T-helper 22 cell (primary cell): ENCODE results near the gene NAT9.

ENCODE experiments used
- DNase-seq: peaks from one replicate; pipeline ENCODE4 v3.0.0-alpha.2; 2020; ENCODE audit warnings: low read depth

NAT9 gene

DNA sequence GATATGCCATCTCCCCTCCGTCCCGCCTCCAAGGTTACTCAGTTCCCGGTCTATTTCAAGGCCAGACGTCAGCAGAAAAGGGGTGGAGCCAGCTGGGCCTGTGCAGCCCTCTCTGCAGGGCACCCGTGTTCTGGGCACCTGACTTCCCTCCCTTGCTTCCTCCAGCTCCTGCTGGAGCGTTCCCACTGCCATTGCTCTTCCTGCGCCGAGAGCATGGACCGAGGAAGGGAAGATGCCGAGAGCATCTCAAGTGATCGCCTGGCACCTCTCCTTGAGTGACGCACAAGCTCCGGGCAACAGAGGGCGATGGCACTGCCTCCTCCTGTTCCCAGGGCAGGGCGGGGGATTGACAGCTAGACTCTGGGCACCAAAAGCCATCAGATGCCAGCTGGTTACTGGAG is 29.4 kb upstream of the NAT9 start:
- DNase-seq: no peak

DNA sequence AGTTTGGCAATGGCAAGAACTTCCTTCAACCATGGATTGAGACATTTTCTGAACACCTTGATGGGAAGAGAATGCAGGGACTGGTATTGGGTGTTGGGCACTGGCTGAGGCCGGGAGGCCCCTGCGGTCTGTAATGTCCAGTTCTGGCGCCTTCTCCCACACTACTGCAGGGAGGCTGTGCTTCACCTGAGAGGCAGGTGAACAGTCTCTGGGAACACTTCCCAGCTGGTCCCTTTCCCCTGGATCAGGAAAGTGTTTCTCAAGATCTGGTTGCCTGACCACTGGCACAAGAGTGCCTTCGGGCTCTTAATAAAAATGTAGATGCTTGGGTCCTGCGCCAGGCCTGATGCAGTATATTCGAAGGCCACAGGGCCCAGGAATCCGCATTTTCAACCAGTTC is 28.5 kb upstream of the NAT9 start:
- DNase-seq: no peak

- no peak for DNase-seq
Observed at GRCh38 chr17:74803971-74804370, 27.8 kb upstream of the NAT9 start.

- no peak for DNase-seq
Observed at GRCh38 chr17:74803388-74803930, 27.3 kb upstream of the NAT9 start.

- DNase-seq: no peak
Observed at GRCh38 chr17:74801896-74802295, 25.8 kb upstream of the NAT9 start.

- no peak for DNase-seq
Observed at GRCh38 chr17:74800531-74800930, 24.4 kb upstream of the NAT9 start.

DNA sequence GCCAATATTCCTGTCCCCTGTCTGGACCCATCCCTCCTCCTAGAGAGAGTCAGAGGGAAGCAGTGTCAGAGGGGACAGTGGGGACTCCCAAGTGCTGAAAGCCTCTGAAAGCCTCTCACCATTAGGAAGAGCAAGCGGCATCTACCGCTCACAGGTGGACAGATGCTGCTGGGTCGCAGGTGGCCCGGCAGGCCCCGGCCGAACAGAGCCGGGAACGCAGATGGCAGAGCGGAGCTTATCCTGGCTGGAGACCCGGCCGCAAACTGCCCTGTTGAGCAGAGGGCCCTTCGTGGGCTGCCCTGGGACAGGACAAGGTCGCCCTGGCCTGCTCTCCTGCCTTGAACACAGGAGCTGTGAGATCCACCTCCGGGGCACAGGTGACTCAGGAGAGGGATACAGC is 23.0 kb upstream of the NAT9 start:
- no peak for DNase-seq

- DNase-seq: no peak
Observed at GRCh38 chr17:74798239-74798707, 22.1 kb upstream of the NAT9 start.

DNA sequence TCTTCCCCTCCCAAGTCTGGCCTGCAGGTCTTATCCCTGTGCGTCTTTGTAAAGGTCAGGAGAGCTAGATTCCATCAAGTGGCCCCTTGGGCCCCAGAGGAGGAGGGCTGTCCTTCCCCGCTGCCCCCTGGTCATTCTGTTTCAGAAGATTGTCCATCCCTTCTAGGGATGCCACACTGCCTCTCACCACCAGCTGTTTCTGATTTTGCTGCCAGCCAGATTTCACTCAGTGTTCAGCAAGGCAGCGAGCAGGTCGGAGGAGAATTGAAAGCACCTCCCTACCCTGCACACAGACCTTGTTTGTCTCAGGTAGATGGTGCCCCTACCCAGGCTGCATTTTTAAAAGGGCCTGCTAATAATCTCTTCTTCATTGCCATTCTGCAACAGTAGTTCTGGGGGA is 21.7 kb upstream of the NAT9 start:
- no peak for DNase-seq

- no peak for DNase-seq
Observed at GRCh38 chr17:74796866-74797265, 20.7 kb upstream of the NAT9 start.

DNA sequence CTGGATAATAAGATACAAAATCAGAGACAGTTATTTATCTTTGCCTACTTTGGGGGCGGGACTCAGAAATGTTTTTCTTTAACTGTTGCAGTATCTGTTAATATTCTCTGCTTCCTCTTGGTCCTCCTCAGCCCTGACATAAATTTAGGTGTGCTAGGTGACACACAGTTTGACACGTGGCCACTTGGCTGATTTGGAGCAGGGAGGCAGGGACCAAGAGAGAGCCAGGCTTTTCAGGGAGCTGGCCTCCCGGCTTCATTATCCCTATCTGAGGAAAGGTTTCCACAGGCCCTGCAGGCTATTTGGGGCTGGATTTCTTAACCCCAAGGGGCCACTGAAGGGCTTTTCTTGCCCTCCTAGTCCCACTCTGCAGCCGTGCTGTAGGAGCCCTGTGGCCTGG is 20.1 kb upstream of the NAT9 start:
- no peak for DNase-seq

DNA sequence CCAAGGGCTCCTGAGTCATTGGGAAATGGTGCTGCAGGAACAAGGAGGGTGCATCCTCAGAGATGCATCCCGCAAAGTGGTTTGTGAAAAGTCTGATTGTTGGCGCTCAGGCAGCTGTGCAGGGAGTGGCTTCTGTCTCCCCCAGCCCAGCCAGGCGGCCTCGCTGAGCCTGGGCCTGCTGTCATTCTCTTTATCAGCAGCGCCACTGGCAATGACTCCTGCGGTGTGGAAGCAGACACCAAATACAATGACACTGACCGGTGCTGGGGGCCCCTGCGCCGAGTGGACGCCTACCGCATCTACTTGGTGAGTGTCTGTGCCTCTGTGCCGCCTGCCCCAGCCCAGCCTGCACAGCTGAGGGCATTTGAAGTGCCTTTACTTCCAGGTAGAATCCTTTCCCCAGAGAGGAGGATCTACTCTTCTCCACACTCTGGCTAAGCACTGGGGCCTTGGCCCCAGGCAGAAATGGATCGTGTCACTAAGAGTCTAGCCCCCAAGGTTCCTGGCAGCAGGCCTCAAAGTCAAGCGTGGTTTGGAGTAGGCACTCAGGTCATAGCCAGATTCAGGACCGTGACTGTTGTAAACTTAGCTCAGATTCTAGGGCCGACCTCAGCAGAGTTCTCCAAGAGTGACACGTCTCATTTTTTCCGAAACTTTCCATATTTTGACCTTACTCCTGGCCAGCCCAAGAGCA is 19.3 kb upstream of the NAT9 start:
- DNase-seq: no peak

GRCh38 chr17:74792586-74793105 is 16.5 kb upstream of the NAT9 start:
- no peak for DNase-seq

GRCh38 chr17:74790161-74791058 is 14.3 kb upstream of the NAT9 start:
- DNase-seq: no peak

DNA sequence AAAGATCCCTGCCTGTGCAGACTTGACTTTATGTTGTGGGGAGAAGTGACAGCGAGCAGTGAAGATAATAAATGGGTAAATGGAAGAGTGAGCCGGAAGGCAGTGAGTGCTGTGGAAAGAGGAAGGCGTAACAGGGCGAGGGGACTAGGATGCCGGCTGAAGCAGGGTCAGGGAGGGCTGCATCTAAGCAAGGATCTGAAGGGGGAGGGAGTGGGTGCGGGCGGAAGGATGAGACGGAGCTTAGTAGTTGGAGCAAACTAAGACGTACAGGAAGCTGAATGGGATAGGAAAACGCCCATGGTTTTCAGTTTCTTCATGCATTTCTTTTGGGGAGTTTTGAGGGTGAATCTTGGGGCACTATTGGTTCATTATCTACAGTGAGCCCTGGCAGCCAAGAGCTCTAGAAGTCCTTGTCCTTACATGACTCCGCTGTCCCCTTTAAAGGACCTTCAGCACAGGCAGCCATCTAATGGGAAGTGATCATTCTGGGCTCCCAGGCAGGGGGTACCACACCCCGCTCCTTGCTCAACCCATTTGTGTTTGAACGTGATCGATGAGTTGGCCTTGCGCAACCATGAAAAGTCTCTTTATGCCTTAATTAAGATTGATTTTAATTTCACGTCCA is 10.4 kb upstream of the NAT9 start:
- no peak for DNase-seq

GRCh38 chr17:74785981-74786360 is 9.8 kb upstream of the NAT9 start:
- DNase-seq: no peak

DNA sequence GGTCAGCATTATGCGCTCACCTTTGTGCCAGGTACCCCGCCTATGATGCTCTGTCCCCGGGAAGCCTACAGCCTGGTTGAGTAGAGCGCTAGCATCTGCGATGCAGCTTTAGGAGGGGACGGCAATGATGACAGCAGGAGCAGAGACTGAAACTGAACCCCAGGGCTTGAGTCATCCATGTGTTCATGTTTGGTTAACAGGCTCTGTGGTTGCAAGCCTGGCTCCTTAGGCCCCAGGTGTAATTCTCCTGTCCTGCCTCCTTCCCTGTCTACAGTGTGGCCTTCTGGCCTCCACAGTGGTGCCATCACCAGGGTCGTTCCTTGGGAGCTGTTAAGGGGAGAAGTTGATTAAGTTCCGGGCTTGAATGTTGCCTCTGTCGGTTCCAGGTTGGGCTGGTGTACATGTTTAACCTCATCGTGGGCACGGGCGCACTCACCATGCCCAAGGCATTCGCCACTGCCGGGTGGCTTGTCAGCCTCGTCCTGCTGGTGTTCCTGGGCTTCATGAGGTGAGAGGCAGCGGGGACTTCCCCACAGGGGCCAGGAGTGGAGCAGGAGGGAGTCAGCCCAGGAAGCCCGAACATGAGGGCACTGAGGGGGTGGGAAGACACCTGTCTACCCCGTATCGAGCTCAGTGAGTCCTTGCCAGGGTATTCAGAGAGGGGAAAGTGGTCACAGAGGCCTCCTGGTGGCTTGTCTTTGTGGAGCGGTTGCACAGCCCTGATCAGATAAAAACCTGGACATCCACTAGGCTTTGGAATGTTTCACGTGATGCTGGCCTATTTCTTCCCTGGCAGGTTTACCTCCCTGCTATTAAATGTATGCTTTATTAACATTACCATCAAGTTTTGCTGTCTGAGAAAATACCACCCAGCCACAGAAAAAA is 9.2 kb upstream of the NAT9 start:
- no peak for DNase-seq

DNA sequence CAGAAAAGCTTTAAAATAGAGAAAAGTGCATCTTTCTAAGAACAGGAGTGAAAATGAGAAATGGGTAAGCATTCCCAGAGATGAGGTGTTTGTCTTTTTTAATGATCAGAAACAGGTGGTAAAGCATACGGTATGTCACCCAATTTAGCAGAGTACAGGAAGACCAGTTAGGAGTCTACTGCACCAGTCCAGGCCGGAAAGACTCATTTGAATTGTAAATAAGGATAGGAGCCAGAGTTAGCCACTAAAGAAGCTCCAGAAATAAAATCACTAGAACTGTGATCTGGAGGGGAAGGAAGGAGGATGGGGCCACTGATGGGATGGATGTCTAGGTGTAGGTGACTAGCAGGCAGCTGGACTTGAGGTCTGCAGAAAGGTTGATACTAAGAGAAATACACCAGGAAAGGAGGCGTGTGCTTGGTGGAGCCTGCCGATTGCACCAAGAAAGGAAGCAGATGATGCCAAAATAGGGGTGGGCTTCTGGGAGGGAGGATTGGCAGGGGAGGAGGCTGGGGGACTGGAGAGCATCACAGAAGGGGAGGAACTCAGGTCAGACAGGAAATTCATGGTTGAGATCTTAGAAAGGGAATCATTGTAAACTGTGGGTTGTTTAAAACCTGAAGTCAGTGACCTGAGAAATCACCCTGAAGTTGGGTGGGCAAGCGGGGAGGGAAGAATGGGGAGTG is 8.1 kb upstream of the NAT9 start:
- no peak for DNase-seq

DNA sequence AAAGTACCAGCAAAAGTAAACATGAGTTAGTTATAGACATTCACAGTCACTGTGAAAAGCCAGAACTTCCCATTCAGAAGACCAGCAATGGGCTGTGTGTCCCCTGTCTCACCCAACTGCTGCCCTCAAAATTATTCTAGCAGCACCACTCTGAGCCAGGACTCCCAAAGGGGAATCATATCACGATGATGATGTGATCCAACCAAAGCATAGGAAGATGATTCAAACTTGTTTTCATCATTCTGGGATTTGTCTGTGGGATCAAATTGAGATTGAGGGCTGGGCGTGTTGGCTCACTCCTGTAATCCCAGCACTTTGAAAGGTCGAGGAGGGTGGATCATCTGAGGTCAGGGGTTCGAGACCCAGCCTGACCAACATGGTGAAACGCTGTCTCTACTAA is 6.4 kb upstream of the NAT9 start:
- DNase-seq: no peak

DNA sequence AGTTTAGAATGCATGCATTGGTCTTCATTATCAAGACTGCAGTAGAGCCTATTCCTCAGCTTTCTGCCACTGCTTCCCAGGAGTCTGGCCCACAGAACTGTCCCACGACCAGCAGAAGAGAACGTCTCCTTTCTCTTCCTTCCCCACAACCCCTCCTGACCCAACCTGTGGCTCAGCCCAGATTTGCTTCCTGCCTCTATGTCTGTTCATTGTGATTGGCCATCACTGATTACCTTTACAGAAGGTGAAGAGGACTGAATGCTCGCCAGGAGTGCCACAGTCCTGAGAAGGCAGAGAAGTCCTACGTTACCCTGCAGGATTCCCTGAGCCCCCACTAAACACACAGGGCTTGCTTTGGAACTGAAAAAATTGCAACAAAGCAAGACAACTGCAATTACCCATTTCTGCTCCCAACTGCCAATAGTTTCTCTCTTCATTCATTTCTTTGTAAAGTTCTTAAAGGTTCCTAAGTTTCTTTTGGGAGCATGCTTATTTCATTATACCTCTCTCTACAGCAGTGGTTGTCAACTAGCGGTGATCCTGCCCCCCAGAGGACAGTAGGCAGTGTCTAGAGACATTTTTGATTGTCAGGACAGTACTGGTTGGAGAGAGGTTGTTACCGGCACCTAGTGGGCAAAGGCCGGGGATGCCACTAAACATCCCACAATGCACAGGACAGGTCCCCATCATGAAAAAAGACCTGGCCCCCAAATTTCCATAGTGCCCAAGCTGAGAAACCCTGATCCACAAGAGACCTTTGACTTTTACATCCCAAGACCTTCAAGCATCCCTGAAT is 4.5 kb upstream of the NAT9 start:
- DNase-seq: no peak
